Liver (tissue), 3 donors: ENCODE measurements around the gene RAPGEF1.

Experiments used
- EGR1 ChIP-seq, 2 donors: IDR thresholded peaks; 2 replicates each; pipeline ENCODE4 v1.6.1; 2016 to 2018; ENCODE audit warnings: antibody characterized with exemption in 2 of 2, low read depth in 2 of 2
- RAD21 ChIP-seq, 2 donors: IDR thresholded peaks; 2 replicates each; pipeline ENCODE4 v1.6.1; 2016; ENCODE audit warnings: antibody characterized with exemption in 2 of 2, mild to moderate bottlenecking in 2 of 2
- TAF1 ChIP-seq: conservative IDR thresholded peaks from 2 replicates; pipeline ENCODE4 v1.6.1; 2016; ENCODE audit warnings: antibody characterized with exemption, mild to moderate bottlenecking
- TF ChIP-seq, protein P1 (sequence below): fragments of 150-350 bp; IDR thresholded peaks from 2 replicates; pipeline ENCODE4 v1.5.1; 2017; ENCODE audit warnings: improper control_type of control experiment, low read depth, low read length; ENCODE audit not compliant: missing input control
- donor health status: healthy.
- donor health status: healthy.

DNA sequence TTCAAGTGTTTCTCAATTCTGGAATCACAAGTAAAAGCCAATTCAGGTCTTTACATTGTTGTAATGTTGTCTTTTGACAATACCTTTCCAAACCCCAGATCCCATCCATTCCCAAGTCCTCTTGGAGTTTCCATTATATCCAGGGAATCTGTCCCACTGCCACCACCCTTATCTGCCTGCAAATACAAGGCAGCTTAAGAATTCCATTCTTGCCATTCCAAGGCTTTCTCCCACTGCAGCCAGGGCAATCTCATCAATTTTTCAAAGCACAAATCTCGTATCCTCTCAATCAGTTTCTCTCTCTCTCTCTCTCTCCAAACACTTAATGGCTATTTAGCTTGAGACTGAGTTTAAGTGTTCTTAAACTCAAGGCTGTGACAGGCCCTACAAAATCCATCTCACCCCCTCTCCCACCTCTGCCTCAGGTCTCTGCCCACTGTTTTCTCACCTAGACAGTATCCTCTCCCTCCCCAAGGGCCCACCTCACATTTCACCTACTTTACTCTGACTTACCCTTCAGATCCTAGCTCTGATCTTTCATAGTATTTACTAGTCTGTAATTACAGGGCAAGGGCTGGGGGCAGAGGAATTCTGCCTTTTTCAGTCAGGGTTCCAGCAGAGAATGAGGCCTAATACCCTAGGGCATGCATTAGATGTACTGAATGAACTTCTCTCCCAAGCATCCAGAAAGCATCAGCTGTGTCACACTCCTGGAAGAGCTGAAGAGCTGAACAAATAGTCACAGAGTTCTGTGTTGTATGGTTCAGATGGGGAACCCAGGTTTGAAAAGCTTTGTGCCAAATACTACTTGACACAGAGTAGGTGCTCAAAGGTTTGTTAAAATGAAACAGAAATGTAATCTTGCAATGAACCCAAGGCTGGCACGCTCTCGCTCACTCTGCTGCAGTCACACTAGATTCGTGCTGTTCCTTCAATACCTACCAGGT lies 46.0 kb downstream of the RAPGEF1 start:
- TF ChIP-seq, protein P1, sequence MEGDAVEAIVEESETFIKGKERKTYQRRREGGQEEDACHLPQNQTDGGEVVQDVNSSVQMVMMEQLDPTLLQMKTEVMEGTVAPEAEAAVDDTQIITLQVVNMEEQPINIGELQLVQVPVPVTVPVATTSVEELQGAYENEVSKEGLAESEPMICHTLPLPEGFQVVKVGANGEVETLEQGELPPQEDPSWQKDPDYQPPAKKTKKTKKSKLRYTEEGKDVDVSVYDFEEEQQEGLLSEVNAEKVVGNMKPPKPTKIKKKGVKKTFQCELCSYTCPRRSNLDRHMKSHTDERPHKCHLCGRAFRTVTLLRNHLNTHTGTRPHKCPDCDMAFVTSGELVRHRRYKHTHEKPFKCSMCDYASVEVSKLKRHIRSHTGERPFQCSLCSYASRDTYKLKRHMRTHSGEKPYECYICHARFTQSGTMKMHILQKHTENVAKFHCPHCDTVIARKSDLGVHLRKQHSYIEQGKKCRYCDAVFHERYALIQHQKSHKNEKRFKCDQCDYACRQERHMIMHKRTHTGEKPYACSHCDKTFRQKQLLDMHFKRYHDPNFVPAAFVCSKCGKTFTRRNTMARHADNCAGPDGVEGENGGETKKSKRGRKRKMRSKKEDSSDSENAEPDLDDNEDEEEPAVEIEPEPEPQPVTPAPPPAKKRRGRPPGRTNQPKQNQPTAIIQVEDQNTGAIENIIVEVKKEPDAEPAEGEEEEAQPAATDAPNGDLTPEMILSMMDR = no peak
- TF ChIP-seq TAF1 (no peak), RAD21 (IDR thresholded peaks at IDR 0.05) (peak in 1 of 2 donors; percentile 9), EGR1 (IDR thresholded peaks at IDR 0.05; ENCODE audit: low read depth in 2 of 2) (no peak)
